OCI-LY1 (cell line): ENCODE measurements around the gene ACVR1C.
A peak's percentile ranks its signal among the peaks of the same experiment; 100 is the strongest.
"Not testable (repeated sequence)": the region's sequence is repeated elsewhere in the genome, so short reads cannot be mapped to it uniquely, and the experiment has no call there.

Experiments used
- H2AFZ ChIP-seq: fragments of 200-600 bp; sonication (generic), shearing (Covaris generic); 2 replicates; pipeline ENCODE4 v1.6.0; 2014; ENCODE audit warnings: antibody characterized with exemption, mild to moderate bottlenecking, low read length
- H3F3A ChIP-seq: fragments of 200-600 bp; sonication (generic), shearing (Covaris generic); 2 replicates; pipeline ENCODE4 v1.6.0; 2014; ENCODE audit warnings: mild to moderate bottlenecking, antibody characterized with exemption, low read length, moderate library complexity; ENCODE audit not compliant: insufficient read depth
- H3K27ac ChIP-seq: fragments of 200-600 bp; sonication (generic); 2 replicates; pipeline ENCODE4 v1.5.1; 2014; ENCODE audit warnings: low read length, mixed run types, mild to moderate bottlenecking, low read depth; ENCODE audit not compliant: poor library complexity, severe bottlenecking
- H3K27me3 ChIP-seq: fragments of 200-600 bp; sonication (generic); 2 replicates; pipeline ENCODE4 v1.6.0; 2014; ENCODE audit warnings: antibody characterized with exemption, mild to moderate bottlenecking, low read length, moderate library complexity; ENCODE audit not compliant: insufficient read depth
- H3K36me3 ChIP-seq: fragments of 200-600 bp; sonication (generic); 2 replicates; pipeline ENCODE4 v1.6.1; 2014; ENCODE audit warnings: mild to moderate bottlenecking, antibody characterized with exemption, low read length, moderate library complexity, mixed read lengths; ENCODE audit not compliant: insufficient read depth
- H3K4me1 ChIP-seq: fragments of 200-600 bp; sonication (generic); 2 replicates; pipeline ENCODE4 v1.5.1; 2014; ENCODE audit warnings: mild to moderate bottlenecking, low read length, moderate library complexity; ENCODE audit not compliant: insufficient read depth, severe bottlenecking
- H3K4me2 ChIP-seq: fragments of 200-600 bp; sonication (generic), shearing (Covaris generic); 2 replicates; pipeline ENCODE4 v1.6.1; 2014; ENCODE audit warnings: low read length
- H3K4me3 ChIP-seq: fragments of 200-600 bp; sonication (generic); 2 replicates; pipeline ENCODE4 v1.5.1; 2014; ENCODE audit warnings: low read length, low read depth, mild to moderate bottlenecking, mixed read lengths; ENCODE audit not compliant: poor library complexity, severe bottlenecking
- H3K79me2 ChIP-seq: fragments of 200-600 bp; shearing (Covaris generic); 2 replicates; pipeline ENCODE4 v1.6.1; 2016; ENCODE audit warnings: mixed run types, low read length, mixed read lengths; ENCODE audit not compliant: insufficient read depth
- H3K9ac ChIP-seq: fragments of 200-600 bp; sonication (generic), shearing (Covaris generic); 2 replicates; pipeline ENCODE4 v1.6.1; 2014; ENCODE audit warnings: mild to moderate bottlenecking, low read length, mixed read lengths
- H3K9me2 ChIP-seq: fragments of 200-600 bp; sonication (generic), shearing (Covaris generic); 2 replicates; pipeline ENCODE4 v1.6.1; 2014; ENCODE audit warnings: low read depth, mild to moderate bottlenecking, low read length, mixed read lengths
- H3K9me3 ChIP-seq: fragments of 200-600 bp; shearing (Covaris generic); 2 replicates; pipeline ENCODE4 v1.6.1; 2014; ENCODE audit warnings: low read length, mixed read lengths
- H4K20me1 ChIP-seq: fragments of 200-600 bp; sonication (generic), shearing (Covaris generic); 2 replicates; pipeline ENCODE4 v1.6.0; 2016; ENCODE audit warnings: mild to moderate bottlenecking, low read length; ENCODE audit not compliant: insufficient read depth
- CTCF ChIP-seq: fragments of 200-600 bp; sonication (generic), shearing (Covaris generic); IDR thresholded peaks from 2 replicates; pipeline ENCODE4 v1.5.1; 2017; ENCODE audit warnings: mild to moderate bottlenecking, antibody characterized with exemption, low read length, moderate library complexity, mixed read lengths
- EZH2 ChIP-seq: fragments of 200-600 bp; sonication (generic), shearing (Covaris generic); IDR thresholded peaks from 2 replicates; pipeline ENCODE4 v1.8.0; 2017; ENCODE audit warnings: borderline replicate concordance, mixed run types, mild to moderate bottlenecking, antibody characterized with exemption, low read length, moderate library complexity, mixed read lengths

ACVR1C gene

GRCh38 chr2:157587576-157587975, 41.1 kb downstream of the ACVR1C start:
- no peak overlapping the region for H3K4me3 ChIP-seq
- H3F3A ChIP-seq = no peaks in the 10 kb centered on the region
- H3K9me3 ChIP-seq = 0 out of 2 replicates have a peak, but pooled peaks cover 2% of the 10 kb centered on the region
- no peak overlapping the region for H3K4me2 ChIP-seq
- H3K9me2 ChIP-seq = no peaks in the 10 kb centered on the region
- H3K27me3 ChIP-seq = no peaks in the 10 kb centered on the region
- H3K4me1 ChIP-seq = no peaks in the 10 kb centered on the region
- H4K20me1 ChIP-seq = no peaks in the 10 kb centered on the region
- TF ChIP-seq CTCF = no peak
- TF ChIP-seq EZH2 = no peak
- no peak overlapping the region for H3K27ac ChIP-seq
- H2AFZ ChIP-seq = no peak overlapping the region
- H3K36me3 ChIP-seq = no peaks in the 10 kb centered on the region
- no peaks in the 10 kb centered on the region for H3K79me2 ChIP-seq
- H3K9ac ChIP-seq = no peak overlapping the region

GRCh38 chr2:157574165-157574564, 54.5 kb downstream of the ACVR1C start:
- Histone ChIP-seq H3K36me3 (no peaks in the 10 kb centered on the region), H3K79me2 (no peaks in the 10 kb centered on the region), H3K9ac (no peak overlapping the region), H3K9me3 (no peaks in the 10 kb centered on the region), H4K20me1 (no peaks in the 10 kb centered on the region), H3F3A (no peaks in the 10 kb centered on the region), H3K27me3 (no peaks in the 10 kb centered on the region), H3K4me3 (no peak overlapping the region), H3K27ac (no peak overlapping the region), H3K4me1 (no peaks in the 10 kb centered on the region), H3K9me2 (no peaks in the 10 kb centered on the region), H2AFZ (no peak overlapping the region), H3K4me2 (no peak overlapping the region)
- no peak for TF ChIP-seq CTCF
- TF ChIP-seq EZH2 = no peak

- Histone ChIP-seq H3K9me2 (no peaks in the 10 kb centered on the region), H4K20me1 (no peaks in the 10 kb centered on the region), H2AFZ (no peak overlapping the region), H3K9ac (no peak overlapping the region), H3K27ac (no peak overlapping the region), H3K4me3 (no peak overlapping the region), H3F3A (no peaks in the 10 kb centered on the region), H3K4me1 (no peaks in the 10 kb centered on the region), H3K4me2 (no peak overlapping the region), H3K27me3 (no peaks in the 10 kb centered on the region), H3K36me3 (no peaks in the 10 kb centered on the region), H3K79me2 (no peaks in the 10 kb centered on the region), H3K9me3 (no peaks in the 10 kb centered on the region)
- TF ChIP-seq EZH2 = no peak
- TF ChIP-seq CTCF = peak; percentile 37
These were observed 55.9 kb downstream of the ACVR1C start for GRCh38 chr2:157572725-157573124.

- H3K27me3 ChIP-seq, H2AFZ ChIP-seq, H3K4me1 ChIP-seq, H3K79me2 ChIP-seq, H4K20me1 ChIP-seq, H3F3A ChIP-seq, H3K4me3 ChIP-seq, H3K27ac ChIP-seq, H3K4me2 ChIP-seq, H3K9me2 ChIP-seq, H3K9me3 ChIP-seq, H3K36me3 ChIP-seq, H3K9ac ChIP-seq: not testable (repeated sequence)
These were observed 62.0 kb downstream of the ACVR1C start for GRCh38 chr2:157566623-157567022.

GRCh38 chr2:157566113-157566512, 62.6 kb downstream of the ACVR1C start:
- H3K9me2 ChIP-seq, H3K4me3 ChIP-seq, H3K79me2 ChIP-seq, H4K20me1 ChIP-seq, H3K9ac ChIP-seq, H3K4me2 ChIP-seq, H3K36me3 ChIP-seq, H3K27me3 ChIP-seq, H3K27ac ChIP-seq, H3K4me1 ChIP-seq, H3F3A ChIP-seq, H3K9me3 ChIP-seq, H2AFZ ChIP-seq: not testable (repeated sequence)
